Lower leg skin (tissue), 3 donors: ENCODE results near the gene NPAS3.

ENCODE experiments used
- POLR2A ChIP-seq, 2 donors: fragments of 450-650 bp; IDR thresholded peaks; one replicate each; pipeline ENCODE4 v1.6.1; 2016 to 2017; ENCODE audit warnings: antibody characterized with exemption in 2 of 2, mild to moderate bottlenecking in 1 of 2, moderate library complexity in 1 of 2
- TF ChIP-seq, protein P1 (sequence below), 3 donors: fragments of 450-650 bp; IDR thresholded peaks; one replicate each; pipeline ENCODE4 v1.5.1; 2016; ENCODE audit warnings: antibody characterized with exemption in 3 of 3, mild to moderate bottlenecking in 3 of 3, moderate library complexity in 2 of 3

DNA sequence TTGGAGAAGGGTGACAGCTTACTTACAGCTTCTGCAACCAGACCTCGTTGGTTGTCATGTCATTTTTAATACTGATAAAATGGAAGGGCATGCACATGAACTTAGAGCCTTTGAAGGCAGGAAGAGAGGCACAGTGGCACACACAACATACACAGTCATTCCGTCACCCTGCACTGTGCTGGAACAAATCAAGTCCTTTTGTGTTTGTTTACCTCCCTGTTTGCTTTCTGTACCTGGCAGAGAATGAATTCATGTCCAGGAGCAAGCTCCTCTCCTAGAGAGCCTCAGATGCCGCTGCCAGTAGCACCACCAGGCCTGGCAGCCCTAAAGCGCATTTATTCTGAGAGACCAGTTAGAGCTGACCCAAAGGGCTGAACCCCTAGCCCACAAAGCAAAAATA is 551.9 kb downstream of the NPAS3 start:
- no peak for TF ChIP-seq POLR2A (IDR thresholded peaks at IDR 0.05)
- TF ChIP-seq, protein P1, sequence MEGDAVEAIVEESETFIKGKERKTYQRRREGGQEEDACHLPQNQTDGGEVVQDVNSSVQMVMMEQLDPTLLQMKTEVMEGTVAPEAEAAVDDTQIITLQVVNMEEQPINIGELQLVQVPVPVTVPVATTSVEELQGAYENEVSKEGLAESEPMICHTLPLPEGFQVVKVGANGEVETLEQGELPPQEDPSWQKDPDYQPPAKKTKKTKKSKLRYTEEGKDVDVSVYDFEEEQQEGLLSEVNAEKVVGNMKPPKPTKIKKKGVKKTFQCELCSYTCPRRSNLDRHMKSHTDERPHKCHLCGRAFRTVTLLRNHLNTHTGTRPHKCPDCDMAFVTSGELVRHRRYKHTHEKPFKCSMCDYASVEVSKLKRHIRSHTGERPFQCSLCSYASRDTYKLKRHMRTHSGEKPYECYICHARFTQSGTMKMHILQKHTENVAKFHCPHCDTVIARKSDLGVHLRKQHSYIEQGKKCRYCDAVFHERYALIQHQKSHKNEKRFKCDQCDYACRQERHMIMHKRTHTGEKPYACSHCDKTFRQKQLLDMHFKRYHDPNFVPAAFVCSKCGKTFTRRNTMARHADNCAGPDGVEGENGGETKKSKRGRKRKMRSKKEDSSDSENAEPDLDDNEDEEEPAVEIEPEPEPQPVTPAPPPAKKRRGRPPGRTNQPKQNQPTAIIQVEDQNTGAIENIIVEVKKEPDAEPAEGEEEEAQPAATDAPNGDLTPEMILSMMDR (IDR thresholded peaks at IDR 0.05): no peak
